ENCODE measurements around the gene HAND2.

DNA sequence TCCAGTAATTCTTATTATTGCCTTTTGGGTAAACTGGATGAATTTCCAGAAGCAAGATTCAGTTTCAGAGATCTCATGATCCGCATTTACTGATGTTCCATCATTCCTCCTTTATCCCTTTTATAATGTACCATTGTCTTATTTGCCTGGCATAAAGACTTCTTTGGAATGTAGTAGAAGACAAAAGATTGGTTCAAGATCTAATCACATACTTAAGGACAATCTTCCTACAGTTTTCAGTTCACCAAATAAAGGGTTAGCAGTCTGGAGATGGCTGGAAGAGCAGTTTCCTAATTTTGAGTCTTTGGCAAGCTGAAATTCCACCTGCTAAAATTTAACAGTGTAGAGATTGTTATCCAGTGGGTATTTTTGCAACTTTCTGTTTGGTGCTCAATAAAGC, 30.9 kb upstream of the HAND2 start:
- TF ChIP-seq, protein P1, sequence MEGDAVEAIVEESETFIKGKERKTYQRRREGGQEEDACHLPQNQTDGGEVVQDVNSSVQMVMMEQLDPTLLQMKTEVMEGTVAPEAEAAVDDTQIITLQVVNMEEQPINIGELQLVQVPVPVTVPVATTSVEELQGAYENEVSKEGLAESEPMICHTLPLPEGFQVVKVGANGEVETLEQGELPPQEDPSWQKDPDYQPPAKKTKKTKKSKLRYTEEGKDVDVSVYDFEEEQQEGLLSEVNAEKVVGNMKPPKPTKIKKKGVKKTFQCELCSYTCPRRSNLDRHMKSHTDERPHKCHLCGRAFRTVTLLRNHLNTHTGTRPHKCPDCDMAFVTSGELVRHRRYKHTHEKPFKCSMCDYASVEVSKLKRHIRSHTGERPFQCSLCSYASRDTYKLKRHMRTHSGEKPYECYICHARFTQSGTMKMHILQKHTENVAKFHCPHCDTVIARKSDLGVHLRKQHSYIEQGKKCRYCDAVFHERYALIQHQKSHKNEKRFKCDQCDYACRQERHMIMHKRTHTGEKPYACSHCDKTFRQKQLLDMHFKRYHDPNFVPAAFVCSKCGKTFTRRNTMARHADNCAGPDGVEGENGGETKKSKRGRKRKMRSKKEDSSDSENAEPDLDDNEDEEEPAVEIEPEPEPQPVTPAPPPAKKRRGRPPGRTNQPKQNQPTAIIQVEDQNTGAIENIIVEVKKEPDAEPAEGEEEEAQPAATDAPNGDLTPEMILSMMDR (IDR thresholded peaks at IDR 0.05 in 8 of 11, conservative IDR thresholded peaks at IDR 0.05 in 3 of 11): no peak
- TF ChIP-seq POLR2A (IDR thresholded peaks at IDR 0.05): no peak
- no peak for TF ChIP-seq POLR2AphosphoS5 (IDR thresholded peaks at IDR 0.05)
